IMR-90 (cell line): Measurements from ENCODE around the gene NFIX. TPM values are rescaled to one million over a fixed set of nuclear protein-coding genes. Genes with fewer than 3 reads are reported as not detected.

Experiments used
- ATAC-seq: fragments of 200-7000 bp; cut with Tn5 transposase; 2 replicates; pipeline ENCODE4 v1.9.1; 2020; ENCODE audit warnings: low read depth, mild to moderate bottlenecking, moderate library complexity
- BruUV-seq: library from RNA; stranded (reverse); fragments of 400-500 nt; replicated peaks from 2 replicates; lab custom pipeline; 2021; lab: Mats Ljungman, UMichigan
- CTCF ChIA-PET: fragments of 300-600 bp; formaldehyde crosslinking; extraction: SDS; loops from one replicate; lab custom pipeline; 2021; ENCODE audit warnings: antibody characterized with exemption; lab: Yijun Ruan, JAX
- POLR2A ChIA-PET: fragments of 300-600 bp; sonication (Branson Sonifier 250); formaldehyde crosslinking; loops from one replicate; lab custom pipeline; 2022; ENCODE audit warnings: antibody characterized with exemption; ENCODE audit not compliant: unreplicated experiment; lab: Charles Lee
- DNase-seq: peaks from one replicate; pipeline ENCODE4 v3.0.0; 2013
- H2AFZ ChIP-seq: replicated peaks from 2 replicates; pipeline ENCODE3; 2013; ENCODE audit warnings: low read length, mild to moderate bottlenecking; ENCODE audit not compliant: poor library complexity
- H2AK5ac ChIP-seq: 2 replicates; pipeline ENCODE4 v1.6.1; 2013; ENCODE audit warnings: low read depth, low read length, inconsistent platforms
- H2AK9ac ChIP-seq: replicated peaks from 2 replicates; pipeline ENCODE3; 2013; ENCODE audit warnings: mild to moderate bottlenecking, low read depth, low read length, moderate library complexity; ENCODE audit not compliant: poor library complexity
- H2BK120ac ChIP-seq: 2 replicates; pipeline ENCODE4 v1.6.1; 2013; ENCODE audit warnings: low read depth, low read length, inconsistent platforms
- H2BK15ac ChIP-seq: 3 replicates; pipeline ENCODE4 v1.6.1; 2013; ENCODE audit warnings: low read depth, low read length, inconsistent platforms
- H2BK20ac ChIP-seq: 2 replicates; pipeline ENCODE4 v1.6.1; 2013; ENCODE audit warnings: low read depth, mild to moderate bottlenecking, inconsistent platforms, low read length, moderate library complexity
- H2BK5ac ChIP-seq: 2 replicates; pipeline ENCODE4 v1.6.1; 2013; ENCODE audit warnings: mild to moderate bottlenecking, low read depth, low read length, inconsistent platforms; ENCODE audit not compliant: poor library complexity, severe bottlenecking
- H3K14ac ChIP-seq: replicated peaks from 2 replicates; pipeline ENCODE4 v1.6.1; 2013; ENCODE audit warnings: low read depth, low read length, inconsistent platforms
- H3K18ac ChIP-seq: 2 replicates; pipeline ENCODE4 v1.6.1; 2013; ENCODE audit warnings: low read depth, low read length, control low read depth
- H3K23ac ChIP-seq: 2 replicates; pipeline ENCODE4 v1.6.1; 2013; ENCODE audit warnings: low read depth, low read length, inconsistent platforms
- H3K27ac ChIP-seq: 2 replicates; pipeline ENCODE4 v1.5.1; 2013; ENCODE audit warnings: mild to moderate bottlenecking, control low read depth, low read length; ENCODE audit not compliant: insufficient read depth
- H3K27me3 ChIP-seq: 2 replicates; pipeline ENCODE4 v1.6.1; 2013; ENCODE audit warnings: low read length; ENCODE audit not compliant: control insufficient read depth, insufficient read depth
- H3K36me3 ChIP-seq: 2 replicates; pipeline ENCODE4 v1.6.1; 2013; ENCODE audit warnings: low read length, mixed read lengths; ENCODE audit not compliant: control insufficient read depth, insufficient read depth
- H3K4ac ChIP-seq: 2 replicates; pipeline ENCODE4 v1.6.1; 2013; ENCODE audit warnings: low read depth, low read length, inconsistent platforms
- H3K4me1 ChIP-seq: 2 replicates; pipeline ENCODE4 v1.6.1; 2013; ENCODE audit warnings: low read length, mixed read lengths; ENCODE audit not compliant: control insufficient read depth, insufficient read depth
- H3K4me2 ChIP-seq: 2 replicates; pipeline ENCODE4 v1.6.1; 2013; ENCODE audit warnings: low read depth, mild to moderate bottlenecking, control low read depth, low read length, moderate library complexity
- H3K4me3 ChIP-seq: 2 replicates; pipeline ENCODE4 v1.5.1; 2013; ENCODE audit warnings: low read depth, mild to moderate bottlenecking, control low read depth, low read length, moderate library complexity; ENCODE audit not compliant: insufficient read depth
- H3K56ac ChIP-seq: 2 replicates; pipeline ENCODE4 v1.6.1; 2013; ENCODE audit warnings: low read length, inconsistent platforms; ENCODE audit not compliant: insufficient read depth; ENCODE audit errors: extremely low read depth
- H3K79me1 ChIP-seq, 2 experiments: 2 replicates each; pipeline ENCODE4 v1.6.1; 2013; ENCODE audit warnings: low read length in 2 of 2, inconsistent platforms in 1 of 2, low read depth in 1 of 2
- H3K9ac ChIP-seq: 2 replicates; pipeline ENCODE4 v1.6.1; 2013; ENCODE audit warnings: low read depth, low read length, control low read depth
- H3K9me1 ChIP-seq: 2 replicates; pipeline ENCODE4 v1.6.1; 2013; ENCODE audit warnings: low read length, inconsistent platforms; ENCODE audit not compliant: insufficient read depth
- H3K9me3 ChIP-seq: 2 replicates; pipeline ENCODE4 v1.6.1; 2013; ENCODE audit warnings: low read length; ENCODE audit not compliant: control insufficient read depth, insufficient read depth
- H4K20me1 ChIP-seq: 2 replicates; pipeline ENCODE4 v1.6.1; 2013; ENCODE audit warnings: low read length, inconsistent platforms; ENCODE audit not compliant: insufficient read depth
- H4K5ac ChIP-seq: 2 replicates; pipeline ENCODE4 v1.6.1; 2013; ENCODE audit warnings: mild to moderate bottlenecking, low read depth, low read length, control low read depth
- H4K8ac ChIP-seq, 2 experiments: 2 replicates each; pipeline ENCODE4 v1.6.1; 2013; ENCODE audit warnings: low read depth in 2 of 2, low read length in 2 of 2, control low read depth in 1 of 2, inconsistent platforms in 1 of 2
- H4K91ac ChIP-seq: 2 replicates; pipeline ENCODE4 v1.6.1; 2013; ENCODE audit warnings: low read depth, low read length, inconsistent platforms; ENCODE audit not compliant: insufficient read depth
- BHLHE40 ChIP-seq: fragments of 150-350 bp; IDR thresholded peaks from 2 replicates; pipeline ENCODE4 v1.6.1; 2016; ENCODE audit warnings: mild to moderate bottlenecking, low read depth, low read length
- CEBPB ChIP-seq: IDR thresholded peaks from 2 replicates; pipeline ENCODE4 v1.6.1; 2012; ENCODE audit warnings: low read depth, low read length, improper control_type of control experiment
- CHD1 ChIP-seq: IDR thresholded peaks from 2 replicates; pipeline ENCODE4 v1.6.1; 2012; ENCODE audit warnings: low read depth, low read length, improper control_type of control experiment
- ELK1 ChIP-seq: fragments of 150-350 bp; IDR thresholded peaks from 2 replicates; pipeline ENCODE4 v1.6.1; 2016; ENCODE audit warnings: low read depth, mild to moderate bottlenecking, low read length, moderate library complexity, borderline replicate concordance
- FOS ChIP-seq: fragments of 150-350 bp; IDR thresholded peaks from 2 replicates; pipeline ENCODE4 v1.6.1; 2016; ENCODE audit warnings: low read depth, low read length
- MAFK ChIP-seq: IDR thresholded peaks from 2 replicates; pipeline ENCODE4 v1.6.1; 2012; ENCODE audit warnings: low read depth, low read length, improper control_type of control experiment
- MAZ ChIP-seq: IDR thresholded peaks from 2 replicates; pipeline ENCODE4 v1.6.1; 2012; ENCODE audit warnings: low read depth, mild to moderate bottlenecking, low read length, improper control_type of control experiment, moderate library complexity, borderline replicate concordance
- MXI1 ChIP-seq: IDR thresholded peaks from 2 replicates; pipeline ENCODE4 v1.6.1; 2012; ENCODE audit warnings: low read depth, mild to moderate bottlenecking, low read length, moderate library complexity, borderline replicate concordance
- NFE2L2 ChIP-seq: fragments of 150-350 bp; IDR thresholded peaks from 2 replicates; pipeline ENCODE4 v1.6.1; 2016; ENCODE audit warnings: low read depth, mild to moderate bottlenecking, low read length
- POLR2A ChIP-seq: IDR thresholded peaks from 2 replicates; pipeline ENCODE4 v1.6.1; 2012; ENCODE audit warnings: mild to moderate bottlenecking, low read depth, low read length
- RAD21 ChIP-seq: IDR thresholded peaks from 2 replicates; pipeline ENCODE4 v1.6.1; 2012; ENCODE audit warnings: low read length, improper control_type of control experiment
- RCOR1 ChIP-seq: IDR thresholded peaks from 2 replicates; pipeline ENCODE4 v1.6.1; 2012; ENCODE audit warnings: mild to moderate bottlenecking, low read length, improper control_type of control experiment; ENCODE audit not compliant: insufficient replicate concordance
- RFX5 ChIP-seq: IDR thresholded peaks from 2 replicates; pipeline ENCODE4 v1.8.0; 2012; ENCODE audit warnings: low read depth, mild to moderate bottlenecking, low read length, moderate library complexity
- SMC3 ChIP-seq: fragments of 150-350 bp; IDR thresholded peaks from 2 replicates; pipeline ENCODE4 v1.6.1; 2016; ENCODE audit warnings: low read depth, mild to moderate bottlenecking, antibody characterized with exemption, low read length, moderate library complexity
- USF2 ChIP-seq: fragments of 150-350 bp; IDR thresholded peaks from 2 replicates; pipeline ENCODE4 v1.6.1; 2017; ENCODE audit warnings: mild to moderate bottlenecking, antibody characterized with exemption, low read length, low read depth
- WGBS, 2 experiments: methylation state at CpG; one replicate each; pipeline versions ENCODE4 v1.1.5 to v1.1.7; 2013; ENCODE audit warnings: missing lambda C conversion rate in 2 of 2; ENCODE audit not compliant: insufficient read length in 1 of 2; ENCODE audit errors: extremely low coverage in 2 of 2; 5-methylcytosine and 5-hydroxymethylcytosine counted together
- dilution Hi-C: fragments of 300-500 bp; cut with HindIII; formaldehyde crosslinking; loops from one replicate; pipeline ENCODE4 v1.14.3; 2018; ENCODE audit warnings: low sequenced_read_pairs; ENCODE audit not compliant: unreplicated experiment
- in situ Hi-C: fragments of 300-500 bp; cut with MboI; formaldehyde crosslinking; loops from 3 replicates; pipeline ENCODE4 v1.14.3; 2019; ENCODE audit warnings: low sequenced_read_pairs, inconsistent platforms, mixed read lengths
- intact Hi-C: fragments of 100-400 bp; cut with micrococcal nuclease; formaldehyde crosslinking; loops from 2 replicates; pipeline ENCODE4 v1.10.0; 2022
- polyA plus RNA-seq, 3 experiments: library from polyadenylated mRNA; depleted of rRNA; stranded (reverse); fragments of >200 nt; gene quantifications; 2 replicates each; pipeline ENCODE4 v1.2.3, GENCODE V29; 2012; ENCODE audit warnings: low replicate concordance in 1 of 3
- total RNA-seq: library from RNA; depleted of rRNA; stranded (reverse); fragments of >200 nt; gene quantifications from 2 replicates; pipeline ENCODE4 v1.2.3, GENCODE V29; 2012

The NFIX gene
- total and polyA plus RNA-seq, 2 of the 4 experiments (the other 2 are of a cell fraction): 10.2 to 47.7 TPM

GRCh38 chr19:13138171-13138915 is 143.1 kb downstream of the NFIX start:
- H3K79me1 ChIP-seq: peaks cover 23 to 67% of the 10 kb centered on the region in 2 experiments; a peak in 3 of 4 replicates
- no peak overlapping the region for H4K91ac ChIP-seq
- ChIA-PET CTCF (no interaction called here), POLR2A (no interaction called here)
- H3K14ac ChIP-seq: no peak overlapping the region
- in situ Hi-C loops: no loop called here
- no peak overlapping the region for H3K9ac ChIP-seq
- H3K4ac ChIP-seq: no peak overlapping the region
- H3K4me1 ChIP-seq: peaks cover 2% of the 10 kb centered on the region; the same call in 1 of the 2 replicates
- no peak for DNase-seq
- no peak overlapping the region for H2AK5ac ChIP-seq
- 97% methylated on average over 20 of the region's 40 CpGs; no CpG with 5 or more reads in 1 of the 2 experiments for WGBS, 2 experiments
- intact Hi-C loops: no loop called here
- H2AK9ac ChIP-seq: no peak overlapping the region
- H4K8ac ChIP-seq: no peak overlapping the region
- H3K18ac ChIP-seq: no peak overlapping the region
- H3K4me3 ChIP-seq: no peak overlapping the region
- dilution Hi-C loops: no loop called here
- H4K20me1 ChIP-seq: peaks cover 42% of the 10 kb centered on the region
- H2BK20ac ChIP-seq: no peak overlapping the region
- H2AFZ ChIP-seq: no peak overlapping the region
- H2BK120ac ChIP-seq: no peak overlapping the region
- H3K56ac ChIP-seq: no peak overlapping the region
- no peak overlapping the region for H3K23ac ChIP-seq
- BruUV-seq: no TSS peak
- no peak overlapping the region for H4K5ac ChIP-seq
- H3K4me2 ChIP-seq: no peak overlapping the region
- no peaks in the 10 kb centered on the region for H3K9me3 ChIP-seq
- ATAC-seq: no peak
- H2BK5ac ChIP-seq: no peak overlapping the region
- H3K27me3 ChIP-seq: no peaks in the 10 kb centered on the region
- peaks cover 45% of the 10 kb centered on the region for H3K36me3 ChIP-seq
- H3K9me1 ChIP-seq: peaks cover 5% of the 10 kb centered on the region; the same call in 1 of the 2 replicates
- H3K27ac ChIP-seq: no peak overlapping the region
- H2BK15ac ChIP-seq: no peak overlapping the region
- TF ChIP-seq CEBPB: no peak
- TF ChIP-seq CHD1: no peak
- no peak for TF ChIP-seq ELK1
- TF ChIP-seq BHLHE40: no peak
- no peak for TF ChIP-seq NFE2L2
- no peak for TF ChIP-seq MXI1
- TF ChIP-seq MAZ: no peak
- TF ChIP-seq RCOR1: no peak
- TF ChIP-seq RAD21: no peak
- no peak for TF ChIP-seq USF2
- TF ChIP-seq POLR2A: no peak
- no peak for TF ChIP-seq FOS
- no peak for TF ChIP-seq RFX5
- no peak for TF ChIP-seq MAFK
- no peak for TF ChIP-seq SMC3
